HCT116 (cell line): ENCODE measurements around the gene ATL2. TPM values are rescaled to one million over a fixed set of nuclear protein-coding genes. Genes with fewer than 3 reads are reported as not detected.

Experiments used
- ATAC-seq: fragments of 200-7000 bp; cut with Tn5 transposase; 2 replicates; pipeline ENCODE4 v1.9.1; 2020; ENCODE audit warnings: mild to moderate bottlenecking, moderate library complexity
- BruUV-seq: library from RNA; stranded (reverse); fragments of 400-500 nt; replicated peaks from 2 replicates; lab custom pipeline; 2021; lab: Mats Ljungman, UMichigan
- CTCF ChIA-PET: fragments of 300-600 bp; sonication (Branson Sonifier 250); formaldehyde crosslinking; loops from one replicate; lab custom pipeline; 2021; ENCODE audit warnings: antibody characterized with exemption; lab: Charles Lee
- POLR2A ChIA-PET: fragments of 300-600, 350-600 bp; sonication (Branson Sonifier 250); formaldehyde crosslinking; loops from one replicate; lab custom pipeline; 2021; ENCODE audit warnings: antibody characterized with exemption; lab: Charles Lee
- RAD21 ChIA-PET, 2 experiments: fragments of 300-600 bp; sonication (Branson Sonifier 250); formaldehyde crosslinking; loops; one replicate each; lab custom pipeline; 2023; ENCODE audit warnings: low total read pairs in 2 of 2; ENCODE audit not compliant: uncharacterized antibody in 2 of 2, unreplicated experiment in 2 of 2, low non-redundant PET in 1 of 2; lab: Charles Lee
- DNase-seq: peaks from one replicate; pipeline ENCODE4 v3.0.0-alpha.2; 2010; ENCODE audit warnings: low read depth, low spot score
- H2AFZ ChIP-seq: fragments of 200-600 bp; shearing (Covaris generic), sonication (generic); 2 replicates; pipeline ENCODE4 v1.6.1; 2017; ENCODE audit warnings: low read depth, mixed run types, mixed read lengths, antibody characterized with exemption, low read length; ENCODE audit not compliant: poor library complexity, severe bottlenecking
- H3K27ac ChIP-seq: 2 replicates; pipeline ENCODE4 v1.5.1; 2012; ENCODE audit warnings: low read depth, low read length
- H3K27me3 ChIP-seq: fragments of 200-600 bp; sonication (generic); 2 replicates; pipeline ENCODE4 v1.6.1; 2016; ENCODE audit warnings: mixed run types, low read length, mixed read lengths; ENCODE audit not compliant: insufficient read depth
- H3K36me3 ChIP-seq, 2 experiments: fragments of 200-500 bp in 1 of 2; fragments of 200-600 bp in 1 of 2; sonication (Bioruptor generic) in 1 of 2; sonication (generic) in 1 of 2; 2 replicates each; pipeline versions ENCODE4 v1.5.1 to v1.6.1; 2014 to 2016; ENCODE audit warnings: low read length in 2 of 2, inconsistent platforms in 1 of 2, mixed read lengths in 1 of 2, mixed run types in 1 of 2; ENCODE audit not compliant: insufficient read depth in 2 of 2, control insufficient read depth in 1 of 2
- H3K4me1 ChIP-seq, 2 experiments: fragments of 200-600 bp in 1 of 2; sonication (generic) in 1 of 2; 2 replicates each; pipeline versions ENCODE4 v1.5.1 to v1.6.1; 2012 to 2017; ENCODE audit warnings: low read length in 2 of 2, inconsistent platforms in 1 of 2, mild to moderate bottlenecking in 1 of 2, mixed read lengths in 1 of 2, mixed run types in 1 of 2, moderate library complexity in 1 of 2; ENCODE audit not compliant: insufficient read depth in 2 of 2, control insufficient read depth in 1 of 2
- H3K4me2 ChIP-seq: fragments of 200-600 bp; sonication (generic); 2 replicates; pipeline ENCODE4 v1.6.1; 2017; ENCODE audit warnings: mixed run types, low read length, mixed read lengths
- H3K4me3 ChIP-seq, 2 experiments: fragments of 200-600 bp in 1 of 2; sonication (generic) in 1 of 2; replicated peaks in 1 of 2; 2 replicates each; pipeline ENCODE4 v1.5.1; 2011 to 2016; ENCODE audit warnings: low read length in 2 of 2, control low read depth in 1 of 2, low read depth in 1 of 2, mild to moderate bottlenecking in 1 of 2, mixed read lengths in 1 of 2, mixed run types in 1 of 2
- H3K79me2 ChIP-seq: fragments of 200-600 bp; sonication (generic); 2 replicates; pipeline ENCODE4 v1.6.1; 2017; ENCODE audit warnings: mild to moderate bottlenecking, mixed run types, low read length, moderate library complexity, mixed read lengths; ENCODE audit not compliant: insufficient read depth
- H3K9ac ChIP-seq: fragments of 200-600 bp; sonication (generic); 2 replicates; pipeline ENCODE4 v1.6.1; 2016; ENCODE audit warnings: low read length, mixed read lengths
- H3K9me2 ChIP-seq: fragments of 200-600 bp; sonication (generic), shearing (Covaris generic); 2 replicates; pipeline ENCODE4 v1.6.1; 2017; ENCODE audit warnings: mixed run types, mild to moderate bottlenecking, moderate library complexity; ENCODE audit not compliant: insufficient read depth
- H3K9me3 ChIP-seq, 2 experiments: fragments of 200-500 bp in 1 of 2; fragments of 200-600 bp in 1 of 2; sonication (Bioruptor generic) in 1 of 2; sonication (generic) in 1 of 2; 2 replicates each; pipeline ENCODE4 v1.6.1; 2014 to 2017; ENCODE audit warnings: low read length in 2 of 2, mixed read lengths in 2 of 2, inconsistent platforms in 1 of 2, low read depth in 1 of 2, mild to moderate bottlenecking in 1 of 2, mixed run types in 1 of 2, moderate library complexity in 1 of 2; ENCODE audit not compliant: control insufficient read depth in 1 of 2, insufficient read depth in 1 of 2
- H4K20me1 ChIP-seq: fragments of 200-600 bp; sonication (generic), shearing (Covaris generic); 2 replicates; pipeline ENCODE4 v1.6.1; 2017; ENCODE audit warnings: mixed run types, mild to moderate bottlenecking, moderate library complexity; ENCODE audit not compliant: insufficient read depth
- CBX3 ChIP-seq: IDR thresholded peaks from 2 replicates; pipeline ENCODE4 v1.6.1; 2012; ENCODE audit warnings: low read depth
- CEBPB ChIP-seq: IDR thresholded peaks from 2 replicates; pipeline ENCODE4 v1.6.1; 2012; ENCODE audit warnings: low read depth
- EGR1 ChIP-seq: IDR thresholded peaks from 2 replicates; pipeline ENCODE4 v1.6.1; 2012; ENCODE audit warnings: low read depth
- EZH2phosphoT487 ChIP-seq: fragments of 200-600 bp; IDR thresholded peaks from 2 replicates; pipeline ENCODE4 v1.6.1; 2018; ENCODE audit warnings: antibody characterized with exemption, borderline replicate concordance
- JUND ChIP-seq: IDR thresholded peaks from 2 replicates; pipeline ENCODE4 v1.6.1; 2012
- SIN3A ChIP-seq: IDR thresholded peaks from 2 replicates; pipeline ENCODE4 v1.6.1; 2012; ENCODE audit warnings: low read depth
- SP1 ChIP-seq: IDR thresholded peaks from 2 replicates; pipeline ENCODE4 v1.6.1; 2012; ENCODE audit warnings: low read depth
- SRF ChIP-seq: IDR thresholded peaks from 2 replicates; pipeline ENCODE4 v1.6.1; 2012; ENCODE audit warnings: low read depth
- TCF7L2 ChIP-seq: IDR thresholded peaks from 2 replicates; pipeline ENCODE4 v1.7.0; 2011; ENCODE audit warnings: borderline replicate concordance, inconsistent platforms; ENCODE audit not compliant: insufficient read depth, insufficient read length; ENCODE audit errors: extremely low read depth
- ZFX ChIP-seq: fragments of 450-650 bp; IDR thresholded peaks from 2 replicates; pipeline ENCODE4 v1.6.1; 2017
- ZNF274 ChIP-seq: fragments of 200-500 bp; sonication (Bioruptor generic); IDR thresholded peaks from 2 replicates; pipeline ENCODE4 v1.6.1; 2014; ENCODE audit warnings: mild to moderate bottlenecking, low read depth, low read length, inconsistent platforms
- intact Hi-C: fragments of 100-400 bp; cut with micrococcal nuclease; formaldehyde crosslinking; loops from 2 replicates; pipeline ENCODE4 v1.10.0; 2022
- total RNA-seq: library from RNA; stranded (reverse); gene quantifications from one replicate; pipeline ENCODE4 v1.2.1, GENCODE V29; 2021; ENCODE audit not compliant: unreplicated experiment
- TF ChIP-seq, protein P1 (sequence below), 3 experiments: fragments of 200-600 bp in 1 of 3; sonication (generic) in 1 of 3; IDR thresholded peaks in 2 of 3; conservative IDR thresholded peaks in 1 of 3; 2 replicates each; pipeline ENCODE4 v1.5.1; 2012 to 2017; ENCODE audit warnings: low read depth in 2 of 3, low read length in 2 of 3, antibody characterized with exemption in 1 of 3, borderline replicate concordance in 1 of 3, control low read depth in 1 of 3, mild to moderate bottlenecking in 1 of 3, mixed read lengths in 1 of 3, mixed run types in 1 of 3, moderate library complexity in 1 of 3; ENCODE audit not compliant: insufficient read depth in 1 of 3
- TF ChIP-seq, protein P2 (sequence below): IDR thresholded peaks from 2 replicates; pipeline ENCODE4 v1.6.1; 2012
- TF ChIP-seq, protein P3 (sequence below): IDR thresholded peaks from 2 replicates; pipeline ENCODE4 v1.6.1; 2012; ENCODE audit warnings: low read depth

Gene ATL2
- total RNA-seq, 1 experiment from 2014 or later = 80.7 TPM

DNA sequence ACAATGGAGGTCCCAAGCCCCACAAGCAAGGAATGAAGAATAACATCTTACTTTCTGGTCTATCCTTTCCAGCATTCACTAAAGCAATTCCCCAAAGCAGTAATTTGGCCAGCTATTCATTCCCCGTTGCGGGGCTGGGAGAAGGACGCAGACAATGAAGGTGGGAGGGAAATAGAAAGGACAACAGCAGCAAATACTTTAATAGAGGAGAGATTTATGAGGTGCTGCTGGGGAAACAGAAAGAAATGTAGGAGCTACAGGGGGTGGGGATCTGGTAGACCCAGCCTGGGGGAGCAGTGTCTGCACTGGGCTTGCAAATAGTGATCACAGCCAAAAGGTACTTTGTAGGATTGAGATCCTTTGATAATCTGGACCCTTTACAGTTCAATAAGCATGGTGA is 13.9 kb upstream of the ATL2 start:
- Histone ChIP-seq H3K79me2 (no peaks in the 10 kb centered on the region), H3K4me3 (no peak overlapping the region), H3K27me3 (peaks cover 4% of the 10 kb centered on the region; the same call in 1 of the 2 replicates), H3K4me2 (no peak overlapping the region), H3K9ac (no peak overlapping the region), H3K9me2 (no peaks in the 10 kb centered on the region), H4K20me1 (no peaks in the 10 kb centered on the region), H3K36me3 (no peaks in the 10 kb centered on the region), H3K9me3 (no peaks in the 10 kb centered on the region), H3K4me1 (peaks cover 4 to 21% of the 10 kb centered on the region in 2 experiments; a peak in 3 of 4 replicates), H3K27ac (no peak overlapping the region), H2AFZ (no peak overlapping the region)
- TF ChIP-seq EZH2phosphoT487 = no peak
- TF ChIP-seq ZNF274 = no peak
- TF ChIP-seq, protein P1, sequence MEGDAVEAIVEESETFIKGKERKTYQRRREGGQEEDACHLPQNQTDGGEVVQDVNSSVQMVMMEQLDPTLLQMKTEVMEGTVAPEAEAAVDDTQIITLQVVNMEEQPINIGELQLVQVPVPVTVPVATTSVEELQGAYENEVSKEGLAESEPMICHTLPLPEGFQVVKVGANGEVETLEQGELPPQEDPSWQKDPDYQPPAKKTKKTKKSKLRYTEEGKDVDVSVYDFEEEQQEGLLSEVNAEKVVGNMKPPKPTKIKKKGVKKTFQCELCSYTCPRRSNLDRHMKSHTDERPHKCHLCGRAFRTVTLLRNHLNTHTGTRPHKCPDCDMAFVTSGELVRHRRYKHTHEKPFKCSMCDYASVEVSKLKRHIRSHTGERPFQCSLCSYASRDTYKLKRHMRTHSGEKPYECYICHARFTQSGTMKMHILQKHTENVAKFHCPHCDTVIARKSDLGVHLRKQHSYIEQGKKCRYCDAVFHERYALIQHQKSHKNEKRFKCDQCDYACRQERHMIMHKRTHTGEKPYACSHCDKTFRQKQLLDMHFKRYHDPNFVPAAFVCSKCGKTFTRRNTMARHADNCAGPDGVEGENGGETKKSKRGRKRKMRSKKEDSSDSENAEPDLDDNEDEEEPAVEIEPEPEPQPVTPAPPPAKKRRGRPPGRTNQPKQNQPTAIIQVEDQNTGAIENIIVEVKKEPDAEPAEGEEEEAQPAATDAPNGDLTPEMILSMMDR (IDR thresholded peaks at IDR 0.05 in 2 of 3, conservative IDR thresholded peaks at IDR 0.05 in 1 of 3; ENCODE audit: borderline replicate concordance in 1 of 3, insufficient read depth in 1 of 3, low read depth in 2 of 3, low read length in 2 of 3) = no peak
- TF ChIP-seq TCF7L2 = no peak
- TF ChIP-seq CEBPB = no peak
- TF ChIP-seq CBX3 = no peak
- TF ChIP-seq SIN3A = no peak
- TF ChIP-seq, protein P2, sequence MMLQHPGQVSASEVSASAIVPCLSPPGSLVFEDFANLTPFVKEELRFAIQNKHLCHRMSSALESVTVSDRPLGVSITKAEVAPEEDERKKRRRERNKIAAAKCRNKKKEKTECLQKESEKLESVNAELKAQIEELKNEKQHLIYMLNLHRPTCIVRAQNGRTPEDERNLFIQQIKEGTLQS = no peak
- no peak for TF ChIP-seq EGR1
- TF ChIP-seq JUND = no peak
- TF ChIP-seq SP1 = no peak
- no peak for TF ChIP-seq ZFX
- no peak for TF ChIP-seq SRF
- TF ChIP-seq, protein P3, sequence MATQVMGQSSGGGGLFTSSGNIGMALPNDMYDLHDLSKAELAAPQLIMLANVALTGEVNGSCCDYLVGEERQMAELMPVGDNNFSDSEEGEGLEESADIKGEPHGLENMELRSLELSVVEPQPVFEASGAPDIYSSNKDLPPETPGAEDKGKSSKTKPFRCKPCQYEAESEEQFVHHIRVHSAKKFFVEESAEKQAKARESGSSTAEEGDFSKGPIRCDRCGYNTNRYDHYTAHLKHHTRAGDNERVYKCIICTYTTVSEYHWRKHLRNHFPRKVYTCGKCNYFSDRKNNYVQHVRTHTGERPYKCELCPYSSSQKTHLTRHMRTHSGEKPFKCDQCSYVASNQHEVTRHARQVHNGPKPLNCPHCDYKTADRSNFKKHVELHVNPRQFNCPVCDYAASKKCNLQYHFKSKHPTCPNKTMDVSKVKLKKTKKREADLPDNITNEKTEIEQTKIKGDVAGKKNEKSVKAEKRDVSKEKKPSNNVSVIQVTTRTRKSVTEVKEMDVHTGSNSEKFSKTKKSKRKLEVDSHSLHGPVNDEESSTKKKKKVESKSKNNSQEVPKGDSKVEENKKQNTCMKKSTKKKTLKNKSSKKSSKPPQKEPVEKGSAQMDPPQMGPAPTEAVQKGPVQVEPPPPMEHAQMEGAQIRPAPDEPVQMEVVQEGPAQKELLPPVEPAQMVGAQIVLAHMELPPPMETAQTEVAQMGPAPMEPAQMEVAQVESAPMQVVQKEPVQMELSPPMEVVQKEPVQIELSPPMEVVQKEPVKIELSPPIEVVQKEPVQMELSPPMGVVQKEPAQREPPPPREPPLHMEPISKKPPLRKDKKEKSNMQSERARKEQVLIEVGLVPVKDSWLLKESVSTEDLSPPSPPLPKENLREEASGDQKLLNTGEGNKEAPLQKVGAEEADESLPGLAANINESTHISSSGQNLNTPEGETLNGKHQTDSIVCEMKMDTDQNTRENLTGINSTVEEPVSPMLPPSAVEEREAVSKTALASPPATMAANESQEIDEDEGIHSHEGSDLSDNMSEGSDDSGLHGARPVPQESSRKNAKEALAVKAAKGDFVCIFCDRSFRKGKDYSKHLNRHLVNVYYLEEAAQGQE = no peak
- ATAC-seq = no peak
- ChIA-PET POLR2A (no interaction called here), RAD21 (no interaction called here), CTCF (no interaction called here)
- no TSS peak for BruUV-seq
- intact Hi-C loops = no loop called here
- DNase-seq = no peak
